ENCODE measurements around the gene BCAS3.

The BCAS3 gene

GRCh38 chr17:61275395-61275794 lies 597.7 kb downstream of the BCAS3 start:
- no peak for DNase-seq

- no peak for DNase-seq
Observed at GRCh38 chr17:61276806-61277205, 599.2 kb downstream of the BCAS3 start.

GRCh38 chr17:61279476-61280145 lies 602.0 kb downstream of the BCAS3 start:
- DNase-seq: no peak

- no peak for DNase-seq
Observed at GRCh38 chr17:61280338-61280737, 602.7 kb downstream of the BCAS3 start.

GRCh38 chr17:61280851-61281250 lies 603.2 kb downstream of the BCAS3 start:
- DNase-seq: no peak

DNA sequence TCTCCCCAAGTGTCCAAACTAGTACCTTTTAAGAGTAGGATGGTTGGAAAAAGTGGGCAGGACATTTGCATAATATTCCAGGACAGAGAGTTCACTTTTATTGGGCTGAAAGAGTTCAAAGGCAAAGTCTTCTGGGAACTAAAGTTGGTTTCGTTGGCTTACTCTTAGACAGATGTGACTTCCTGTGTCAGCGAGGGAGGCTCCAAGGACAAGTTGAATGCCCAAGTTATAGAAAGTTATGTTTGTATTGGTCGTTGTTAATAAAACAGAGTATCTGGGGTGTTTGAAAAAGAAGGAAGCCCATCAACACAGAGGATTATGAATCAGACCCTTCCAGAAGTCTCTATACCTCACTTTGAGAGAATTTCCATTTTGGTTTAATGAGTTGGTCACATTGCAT lies 604.7 kb downstream of the BCAS3 start:
- no peak for DNase-seq

GRCh38 chr17:61283043-61283442 lies 605.4 kb downstream of the BCAS3 start:
- DNase-seq: no peak

- DNase-seq: no peak
Observed at GRCh38 chr17:61284174-61284573, 606.5 kb downstream of the BCAS3 start.

GRCh38 chr17:61284746-61285145 lies 607.1 kb downstream of the BCAS3 start:
- DNase-seq: no peak

DNA sequence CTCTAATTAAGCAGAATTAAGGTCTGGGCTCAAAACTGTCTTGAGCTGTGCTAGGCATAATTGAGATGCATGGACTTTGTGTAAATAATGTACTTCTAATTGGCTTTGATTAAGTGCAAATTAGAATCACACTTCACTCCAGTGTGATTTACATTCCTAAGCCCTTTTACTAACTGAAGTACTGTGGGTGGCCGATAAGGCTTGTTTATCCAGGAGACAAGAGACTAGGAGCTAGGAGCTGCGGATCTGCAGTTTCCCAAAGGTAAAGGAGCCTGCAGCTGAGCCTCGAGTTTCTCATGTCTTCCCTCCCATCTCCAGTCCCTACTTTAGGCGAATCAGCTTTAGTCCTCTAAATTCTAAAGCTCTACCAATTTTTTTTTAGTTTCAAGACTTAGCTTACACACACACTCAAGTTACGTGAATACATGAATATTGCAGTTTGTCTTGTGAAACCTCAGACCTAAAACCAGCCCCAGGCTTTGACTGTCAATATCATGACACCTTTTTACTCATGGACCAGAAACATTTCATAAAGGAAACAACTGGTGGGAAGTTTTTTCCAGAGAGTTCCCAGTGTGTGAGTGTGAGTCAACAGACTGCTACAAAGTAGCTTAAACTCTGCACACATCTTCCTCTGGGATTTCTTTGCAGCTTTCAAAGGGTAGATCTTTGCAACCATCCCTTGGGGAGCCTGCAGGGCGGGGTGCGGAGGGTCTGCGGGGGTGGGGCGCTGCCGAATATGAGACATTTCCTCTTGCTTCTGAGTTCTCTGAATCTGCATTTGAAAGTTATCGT lies 608.1 kb downstream of the BCAS3 start:
- DNase-seq: no peak

- DNase-seq: no peak
Observed at GRCh38 chr17:61286449-61286848, 608.8 kb downstream of the BCAS3 start.

DNA sequence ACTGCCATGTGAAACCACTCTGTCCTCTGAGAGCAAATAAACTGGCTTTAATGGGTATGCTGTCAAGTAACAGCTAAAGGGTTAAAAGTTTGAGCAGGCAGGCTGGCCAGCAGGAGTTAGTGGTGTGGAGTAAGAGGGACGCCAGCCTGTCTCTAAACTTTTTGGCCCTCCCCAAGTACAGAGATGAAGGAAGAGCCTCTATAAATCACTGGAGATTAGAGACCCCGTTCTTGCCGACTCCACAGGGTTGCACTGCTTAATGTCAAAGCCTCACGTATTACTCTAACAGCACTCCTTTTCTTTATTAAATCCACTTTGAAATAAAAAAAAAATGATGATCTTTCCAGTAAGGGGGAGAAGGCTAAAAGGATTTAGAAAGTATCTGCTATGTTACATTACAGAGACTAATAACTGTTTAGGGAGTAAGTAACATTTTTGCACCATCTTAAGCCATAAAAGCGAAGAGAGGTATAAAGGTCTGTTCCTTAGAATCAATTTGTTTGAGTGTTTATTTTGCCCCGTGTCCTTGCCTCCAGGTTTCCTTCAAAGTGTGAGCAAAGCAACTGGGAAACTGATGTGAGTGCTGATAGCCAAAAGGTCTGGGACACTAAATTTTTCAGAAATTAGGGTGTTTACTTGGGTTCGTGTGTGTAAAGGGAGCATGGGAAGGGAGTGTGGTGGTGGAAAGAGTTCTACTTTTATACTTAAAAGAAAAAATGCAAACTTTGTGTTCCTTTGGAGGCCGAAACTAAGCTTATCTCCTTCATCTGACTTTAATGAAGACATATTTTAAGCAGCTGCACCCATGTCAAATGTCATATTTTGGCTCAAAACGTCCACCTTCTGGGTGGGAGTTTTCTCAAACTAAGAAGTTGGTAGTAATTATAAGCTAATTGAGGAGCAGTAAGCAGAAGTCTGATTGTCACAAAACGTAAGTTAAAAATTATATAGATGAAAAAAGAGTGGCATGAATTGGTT lies 612.0 kb downstream of the BCAS3 start:
- no peak for DNase-seq

DNA sequence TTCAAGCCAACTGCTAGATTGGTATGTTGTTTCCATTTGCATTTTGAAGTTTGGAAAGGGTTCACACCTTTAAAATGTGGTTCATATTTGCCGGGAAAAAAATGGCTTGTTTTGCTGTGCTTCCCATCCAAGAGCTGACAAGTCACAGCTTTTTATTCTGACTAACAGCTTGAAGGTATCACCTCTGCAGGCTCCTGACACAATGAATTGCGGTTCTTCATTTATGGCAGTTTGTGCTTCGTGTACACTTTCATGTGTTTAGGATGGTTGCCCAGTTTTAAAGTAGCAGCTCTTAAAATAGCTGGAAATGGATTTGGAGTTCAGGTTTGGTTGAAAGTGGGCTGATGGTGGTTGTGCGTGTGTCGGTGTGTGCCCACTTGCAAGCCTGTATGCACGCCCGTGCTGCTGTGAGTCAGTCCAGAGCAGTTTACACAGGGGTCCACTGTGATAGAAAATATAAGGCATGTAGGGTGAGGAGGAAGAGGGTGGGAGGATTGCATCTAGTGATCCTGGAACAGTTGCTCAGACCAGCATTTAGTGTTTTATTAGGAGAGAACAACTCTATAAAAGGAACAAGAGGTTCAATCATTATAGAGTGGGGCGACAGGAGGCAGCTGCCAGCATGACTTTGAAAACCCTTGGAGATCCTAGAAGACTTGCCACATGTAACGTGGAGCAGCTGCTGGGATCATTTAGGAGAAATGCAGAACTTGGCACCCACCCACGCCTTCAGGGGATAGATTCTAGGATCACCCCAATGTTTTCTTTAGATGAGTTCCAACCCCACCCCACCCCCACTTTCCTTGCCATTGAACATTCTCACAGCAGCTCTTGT lies 614.0 kb downstream of the BCAS3 start:
- DNase-seq: no peak

DNA sequence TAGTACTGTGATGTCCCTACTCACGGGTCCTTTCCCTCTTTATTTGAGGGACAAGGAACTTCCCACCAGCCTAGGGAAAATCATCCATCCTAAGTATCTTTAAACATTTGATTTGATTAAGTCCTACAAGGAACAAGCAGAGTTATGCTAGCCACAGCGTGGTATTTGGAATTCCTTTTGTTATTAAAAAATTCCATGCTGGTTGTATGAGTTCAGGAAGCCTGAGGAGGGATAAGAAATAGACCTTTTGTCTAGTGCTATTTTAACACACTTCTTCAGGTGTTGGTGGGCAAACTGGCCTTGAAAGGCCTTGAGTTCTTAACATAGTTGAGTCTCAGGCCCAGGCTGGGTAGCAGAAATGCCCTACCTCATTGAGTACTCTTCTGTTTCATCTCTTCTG lies 616.6 kb downstream of the BCAS3 start:
- no peak for DNase-seq

GRCh38 chr17:61294777-61295176 lies 617.1 kb downstream of the BCAS3 start:
- DNase-seq: no peak

DNA sequence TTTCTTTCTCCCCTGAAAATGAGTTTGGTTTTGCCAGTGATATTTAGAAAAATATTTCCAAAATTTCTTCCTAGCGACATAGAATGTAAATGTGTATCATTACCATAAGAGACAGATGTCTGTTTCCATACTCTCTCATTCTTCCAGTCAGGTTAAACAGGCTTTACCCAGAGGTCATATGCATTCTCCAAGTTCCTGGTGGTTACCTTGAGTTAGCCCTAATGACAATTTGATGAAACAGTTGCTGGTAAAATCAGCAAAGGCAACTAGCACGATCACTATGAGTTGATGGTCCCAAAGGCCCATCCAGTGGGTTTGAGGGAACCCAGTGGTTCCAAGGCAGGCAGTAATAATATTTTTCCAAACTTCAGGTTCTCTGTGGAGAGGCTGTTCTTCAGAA lies 618.4 kb downstream of the BCAS3 start:
- DNase-seq: no peak

GRCh38 chr17:61299517-61300513 lies 622.2 kb downstream of the BCAS3 start:
- DNase-seq: no peak

GRCh38 chr17:61302953-61303816 lies 625.5 kb downstream of the BCAS3 start:
- no peak for DNase-seq

- DNase-seq: no peak
Observed at GRCh38 chr17:61303817-61304096, 626.1 kb downstream of the BCAS3 start.

DNA sequence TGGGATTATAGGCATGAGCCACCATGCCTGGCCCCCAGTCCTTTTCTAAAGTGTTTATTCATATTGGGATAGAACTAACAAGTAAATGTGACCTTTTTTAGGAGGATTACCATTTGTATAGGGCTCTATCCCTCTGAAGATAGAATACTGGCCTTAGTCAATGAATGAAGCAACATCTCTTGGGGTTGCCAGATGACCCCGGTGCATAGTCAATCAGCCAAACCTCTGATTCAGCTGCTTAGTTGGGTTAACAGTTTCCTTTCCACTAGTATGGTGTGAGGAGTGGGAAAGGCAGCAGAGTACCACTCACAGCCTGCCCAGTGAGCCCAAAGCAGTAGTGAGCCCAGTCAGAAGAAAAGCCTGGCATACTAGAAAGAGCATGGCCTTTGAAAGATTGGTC lies 627.4 kb downstream of the BCAS3 start:
- DNase-seq: no peak

Measured in activated CD8-positive, alpha-beta memory T cell treated with anti-CD3 and anti-CD28 coated beads, Interleukin-2, amount 50 U/mL, for 48 hours (primary cell).